Astrocyte (in vitro differentiated cells and primary cell): Measurements from ENCODE around the gene CLIC1.

Source experiments
- EZH2 ChIP-seq: IDR thresholded peaks from 2 replicates; pipeline ENCODE4 v1.6.1; 2012; ENCODE audit warnings: mild to moderate bottlenecking, low read length, inconsistent platforms; ENCODE audit not compliant: insufficient read depth
- TF ChIP-seq, protein P1 (sequence below): IDR thresholded peaks from 2 replicates; pipeline ENCODE4 v1.5.1; 2011; ENCODE audit warnings: low read depth, mild to moderate bottlenecking, inconsistent platforms, low read length, moderate library complexity; ENCODE audit not compliant: insufficient read depth

DNA sequence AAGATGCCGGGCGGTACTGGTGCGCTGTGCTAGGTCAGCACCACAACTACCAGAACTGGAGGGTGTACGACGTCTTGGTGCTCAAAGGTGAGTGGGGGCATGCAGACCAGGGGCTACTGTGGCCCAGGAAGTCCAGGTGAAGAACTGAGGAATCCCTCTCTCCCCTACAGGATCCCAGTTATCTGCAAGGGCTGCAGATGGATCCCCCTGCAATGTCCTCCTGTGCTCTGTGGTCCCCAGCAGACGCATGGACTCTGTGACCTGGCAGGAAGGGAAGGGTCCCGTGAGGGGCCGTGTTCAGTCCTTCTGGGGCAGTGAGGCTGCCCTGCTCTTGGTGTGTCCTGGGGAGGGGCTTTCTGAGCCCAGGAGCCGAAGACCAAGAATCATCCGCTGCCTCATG, 28.6 kb downstream of the CLIC1 start:
- TF ChIP-seq, protein P1, sequence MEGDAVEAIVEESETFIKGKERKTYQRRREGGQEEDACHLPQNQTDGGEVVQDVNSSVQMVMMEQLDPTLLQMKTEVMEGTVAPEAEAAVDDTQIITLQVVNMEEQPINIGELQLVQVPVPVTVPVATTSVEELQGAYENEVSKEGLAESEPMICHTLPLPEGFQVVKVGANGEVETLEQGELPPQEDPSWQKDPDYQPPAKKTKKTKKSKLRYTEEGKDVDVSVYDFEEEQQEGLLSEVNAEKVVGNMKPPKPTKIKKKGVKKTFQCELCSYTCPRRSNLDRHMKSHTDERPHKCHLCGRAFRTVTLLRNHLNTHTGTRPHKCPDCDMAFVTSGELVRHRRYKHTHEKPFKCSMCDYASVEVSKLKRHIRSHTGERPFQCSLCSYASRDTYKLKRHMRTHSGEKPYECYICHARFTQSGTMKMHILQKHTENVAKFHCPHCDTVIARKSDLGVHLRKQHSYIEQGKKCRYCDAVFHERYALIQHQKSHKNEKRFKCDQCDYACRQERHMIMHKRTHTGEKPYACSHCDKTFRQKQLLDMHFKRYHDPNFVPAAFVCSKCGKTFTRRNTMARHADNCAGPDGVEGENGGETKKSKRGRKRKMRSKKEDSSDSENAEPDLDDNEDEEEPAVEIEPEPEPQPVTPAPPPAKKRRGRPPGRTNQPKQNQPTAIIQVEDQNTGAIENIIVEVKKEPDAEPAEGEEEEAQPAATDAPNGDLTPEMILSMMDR = no peak
- TF ChIP-seq EZH2 = no peak
